ENCODE data around the gene KRTAP9-8.
"Not testable (repeated sequence)": the region's sequence is repeated elsewhere in the genome, so short reads cannot be mapped to it uniquely, and the experiment has no call there.

KRTAP9-8 gene

DNA sequence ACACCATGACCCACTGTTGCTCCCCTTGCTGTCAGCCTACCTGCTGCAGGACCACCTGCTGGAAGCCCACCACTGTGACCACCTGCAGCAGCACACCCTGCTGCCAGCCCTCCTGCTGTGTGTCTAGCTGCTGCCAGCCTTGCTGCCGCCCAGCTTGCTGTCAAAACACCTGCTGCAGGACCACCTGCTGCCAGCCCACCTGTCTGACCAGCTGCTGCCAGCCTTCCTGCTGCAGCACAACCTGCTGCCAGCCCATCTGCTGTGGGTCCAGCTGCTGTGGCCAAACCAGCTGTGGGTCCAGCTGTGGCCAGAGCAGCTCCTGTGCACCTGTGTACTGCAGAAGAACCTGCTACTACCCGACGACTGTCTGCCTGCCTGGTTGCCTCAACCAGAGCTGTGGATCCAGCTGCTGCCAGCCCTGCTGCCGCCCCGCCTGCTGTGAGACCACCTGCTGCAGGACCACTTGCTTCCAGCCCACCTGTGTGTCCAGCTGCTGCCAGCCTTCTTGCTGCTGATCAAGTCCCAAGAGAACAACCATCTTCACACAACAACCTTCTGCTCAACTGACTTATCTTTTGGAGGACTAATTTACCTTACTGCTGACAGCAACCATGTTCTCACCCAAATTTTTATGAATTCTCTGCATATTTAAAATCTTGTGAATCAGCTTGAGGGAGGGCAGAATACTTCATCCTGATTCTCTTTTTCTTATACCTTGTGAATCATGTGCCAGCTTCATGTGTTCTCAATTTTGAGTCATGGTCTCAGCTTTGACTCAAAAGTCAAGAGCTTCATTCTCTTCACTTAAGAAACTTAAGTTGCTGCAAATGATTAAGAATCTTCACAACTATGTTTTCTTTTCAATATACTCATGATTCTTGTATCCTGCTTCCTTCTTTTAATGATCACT lies 17.8 kb downstream of the KRTAP9-8 start, which contains the start of gene KRTAP9-9:
Gene KRTAP9-9 (plus strand): TSS at position 4 of the 910 bp plus-strand sequence.
- not testable (repeated sequence) for DNase-seq (ENCODE audit: low read depth in 2 of 2, low spot score in 1 of 2)

DNA sequence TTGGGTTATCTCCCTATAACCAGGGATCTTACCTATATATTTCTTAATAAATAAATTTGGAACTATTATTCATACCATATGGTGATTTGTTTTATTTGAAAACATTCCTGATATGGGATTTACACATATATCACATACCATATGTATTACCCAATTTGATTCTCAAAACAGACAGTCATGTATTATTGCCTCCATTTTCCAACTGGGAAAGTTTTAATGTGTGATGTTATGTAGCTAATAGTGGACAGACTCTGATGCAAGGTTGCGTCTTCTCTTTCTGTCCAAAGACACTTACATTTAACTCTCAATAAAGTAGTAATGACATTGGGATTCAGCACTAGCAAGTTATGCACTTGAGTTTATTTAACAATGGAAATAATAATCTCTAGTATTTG lies 18.5 kb downstream of the KRTAP9-8 start:
- no peak for DNase-seq (ENCODE audit: low read depth in 2 of 2, low spot score in 1 of 2)

DNA sequence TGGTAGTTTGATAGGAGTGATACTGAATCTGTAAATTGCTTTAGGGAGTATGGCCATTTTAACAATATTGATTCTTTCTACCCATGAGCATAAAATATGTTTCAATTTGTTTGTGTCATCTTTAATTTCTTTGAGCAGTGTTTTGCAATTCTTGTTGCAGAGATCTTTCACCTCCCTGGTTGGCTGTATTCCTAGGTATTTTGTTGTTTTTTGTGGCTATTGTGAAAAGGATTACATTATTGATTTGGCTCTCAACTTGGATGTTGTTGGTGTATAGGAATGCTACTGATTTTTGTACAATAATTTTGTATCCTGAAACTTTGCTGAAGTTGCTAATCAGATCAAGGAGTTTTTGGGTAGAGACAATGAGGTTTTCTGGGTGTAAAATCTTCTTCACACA lies 20.6 kb downstream of the KRTAP9-8 start:
- no peak for DNase-seq (ENCODE audit: low read depth in 2 of 2, low spot score in 1 of 2)

DNA sequence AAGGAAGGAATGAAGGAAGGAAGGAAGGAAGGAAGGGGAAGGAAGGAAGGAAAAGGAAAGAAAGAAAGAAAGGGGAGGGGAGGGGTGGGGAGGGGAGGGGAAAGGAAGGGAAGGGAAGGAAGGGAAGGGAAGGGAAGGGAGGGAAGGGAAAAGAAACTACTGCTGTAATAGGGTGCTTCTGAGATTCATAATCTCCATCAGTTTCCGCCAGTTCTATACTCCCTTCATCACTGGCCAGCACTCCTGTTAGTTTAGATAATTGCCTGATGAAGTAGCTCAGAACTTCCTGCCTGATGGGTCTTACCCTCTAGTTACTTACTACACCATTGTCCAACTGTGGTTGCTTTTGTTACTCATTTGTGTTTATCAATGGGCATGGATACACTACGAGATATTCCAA lies 25.4 kb downstream of the KRTAP9-8 start:
- no peak for DNase-seq (ENCODE audit: low read depth in 2 of 2, low spot score in 1 of 2)

DNA sequence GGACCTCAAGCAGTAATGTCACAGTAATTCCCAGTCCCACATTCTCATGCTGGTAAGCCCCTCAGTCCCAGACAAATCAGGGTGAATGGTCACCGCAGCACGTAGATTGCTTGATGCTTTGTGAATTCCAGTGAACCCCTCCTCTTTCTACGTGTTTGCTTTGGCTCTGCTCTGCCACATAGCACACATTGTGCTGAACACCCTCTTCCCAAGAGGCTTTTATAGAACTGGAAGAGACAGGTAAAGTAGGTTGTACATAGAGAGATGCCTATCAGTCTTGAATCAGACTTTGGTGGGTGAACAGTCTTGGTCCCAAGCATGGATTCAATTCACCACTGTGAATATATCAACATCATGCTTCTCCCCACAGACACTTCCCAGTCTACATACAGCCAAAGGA lies 26.8 kb downstream of the KRTAP9-8 start:
- no peak for DNase-seq (ENCODE audit: low read depth in 2 of 2, low spot score in 1 of 2)

DNA sequence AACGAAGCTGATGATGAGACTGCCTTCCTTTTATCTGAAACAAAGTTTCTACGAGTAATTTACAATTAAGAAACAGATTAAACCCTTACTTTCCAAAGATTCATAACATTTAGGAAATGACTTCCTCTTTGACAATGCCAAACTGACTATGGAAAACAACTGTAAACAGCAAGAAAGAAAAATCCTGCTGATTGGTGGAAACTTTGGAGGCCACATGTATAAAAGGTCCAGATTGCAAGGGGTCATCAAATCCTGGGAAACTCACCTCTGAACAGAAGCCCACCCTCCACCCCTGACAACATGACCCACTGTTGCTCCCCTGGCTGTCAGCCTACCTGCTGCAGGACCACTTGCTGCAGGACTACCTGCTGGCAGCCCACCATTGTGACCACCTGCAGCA lies 27.3 kb downstream of the KRTAP9-8 start, which contains the start of gene KRTAP9-6:
Gene KRTAP9-6 (plus strand): TSS at position 301 of the 400 bp plus-strand sequence. CDS start 0 bp downstream, at position 301.
- no peak for DNase-seq (ENCODE audit: low read depth in 2 of 2, low spot score in 1 of 2)

DNA sequence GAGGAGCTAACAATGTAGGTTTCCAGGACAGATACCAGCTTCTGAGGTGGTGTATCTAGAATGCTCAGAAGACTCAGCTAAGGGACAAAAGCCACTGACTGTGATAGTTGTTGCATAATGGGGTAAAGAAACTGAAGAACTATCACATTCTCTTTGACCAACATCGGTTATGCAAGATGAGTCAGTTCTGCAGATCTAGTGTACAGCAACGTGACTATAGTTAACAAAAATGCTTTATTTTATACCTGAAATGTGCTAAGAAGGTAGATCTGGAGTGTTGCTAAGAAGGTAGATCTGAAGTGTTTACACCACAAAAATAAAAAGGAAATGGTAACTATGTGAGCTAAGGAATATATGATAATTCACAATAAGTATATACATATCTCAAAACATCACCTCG lies 29.9 kb downstream of the KRTAP9-8 start:
- no peak for DNase-seq (ENCODE audit: low read depth in 2 of 2, low spot score in 1 of 2)

DNA sequence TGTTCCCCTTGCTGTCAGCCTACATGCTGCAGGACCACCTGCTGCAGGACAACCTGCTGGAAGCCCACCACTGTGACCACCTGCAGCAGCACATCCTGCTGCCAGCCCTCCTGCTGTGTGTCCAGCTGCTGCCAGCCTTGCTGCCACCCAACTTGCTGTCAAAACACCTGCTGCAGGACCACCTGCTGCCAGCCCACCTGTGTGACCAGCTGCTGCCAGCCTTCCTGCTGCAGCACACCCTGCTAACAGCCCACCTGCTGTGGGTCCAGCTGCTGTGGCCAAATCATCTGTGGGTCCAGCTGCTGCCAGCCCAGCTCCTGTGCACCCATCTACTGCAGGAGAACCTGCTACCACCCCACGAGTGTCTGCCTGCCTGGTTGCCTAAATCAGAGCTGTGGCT lies 33.5 kb downstream of the KRTAP9-8 start:
- not testable (repeated sequence) for DNase-seq (ENCODE audit: low read depth in 2 of 2, low spot score in 1 of 2)

DNA sequence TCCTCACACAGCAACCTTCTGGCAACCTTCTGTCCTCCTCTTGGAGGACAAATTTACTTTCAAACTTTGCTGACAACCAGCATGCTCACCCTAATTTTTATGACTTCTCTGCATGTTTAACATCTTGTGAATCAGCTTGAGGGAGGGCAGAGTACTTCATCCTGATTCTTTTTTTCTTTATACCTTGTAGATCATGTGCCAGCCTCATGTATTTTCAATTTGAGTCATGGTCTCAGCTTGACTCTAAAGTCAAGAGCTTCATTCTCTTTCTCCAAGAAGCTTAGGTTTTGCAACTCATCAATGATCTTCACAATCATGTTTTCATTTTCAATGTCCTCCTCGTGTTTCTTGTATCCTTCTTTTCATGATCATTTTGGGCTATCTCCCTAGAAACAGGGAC lies 34.1 kb downstream of the KRTAP9-8 start:
- DNase-seq (ENCODE audit: low read depth in 2 of 2, low spot score in 1 of 2) = no peak

DNA sequence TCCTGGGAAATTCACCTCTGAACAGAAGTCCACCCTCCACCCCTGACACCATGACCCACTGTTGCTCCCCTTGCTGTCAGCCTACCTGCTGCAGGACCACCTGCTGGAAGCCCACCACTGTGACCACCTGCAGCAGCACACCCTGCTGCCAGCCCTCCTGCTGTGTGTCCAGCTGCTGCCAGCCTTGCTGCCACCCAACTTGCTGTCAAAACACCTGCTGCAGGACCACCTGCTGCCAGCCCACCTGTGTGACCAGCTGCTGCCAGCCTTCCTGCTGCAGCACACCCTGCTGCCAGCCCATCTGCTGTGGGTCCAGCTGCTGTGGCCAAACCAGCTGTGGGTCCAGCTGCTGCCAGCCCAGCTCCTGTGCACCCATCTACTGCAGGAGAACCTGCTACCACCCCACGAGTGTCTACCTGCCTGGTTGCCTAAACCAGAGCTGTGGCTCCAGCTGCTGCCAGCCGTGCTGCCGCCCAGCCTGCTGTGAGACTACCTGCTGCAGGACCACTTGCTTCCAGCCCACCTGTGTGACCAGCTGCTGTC lies 37.9 kb downstream of the KRTAP9-8 start, which contains the start of gene KRTAP9-7:
Gene KRTAP9-7 (plus strand): TSS at position 51 of the 543 bp plus-strand sequence. CDS start 0 bp downstream, at position 51.
- not testable (repeated sequence) for DNase-seq (ENCODE audit: low read depth in 2 of 2, low spot score in 1 of 2)

DNA sequence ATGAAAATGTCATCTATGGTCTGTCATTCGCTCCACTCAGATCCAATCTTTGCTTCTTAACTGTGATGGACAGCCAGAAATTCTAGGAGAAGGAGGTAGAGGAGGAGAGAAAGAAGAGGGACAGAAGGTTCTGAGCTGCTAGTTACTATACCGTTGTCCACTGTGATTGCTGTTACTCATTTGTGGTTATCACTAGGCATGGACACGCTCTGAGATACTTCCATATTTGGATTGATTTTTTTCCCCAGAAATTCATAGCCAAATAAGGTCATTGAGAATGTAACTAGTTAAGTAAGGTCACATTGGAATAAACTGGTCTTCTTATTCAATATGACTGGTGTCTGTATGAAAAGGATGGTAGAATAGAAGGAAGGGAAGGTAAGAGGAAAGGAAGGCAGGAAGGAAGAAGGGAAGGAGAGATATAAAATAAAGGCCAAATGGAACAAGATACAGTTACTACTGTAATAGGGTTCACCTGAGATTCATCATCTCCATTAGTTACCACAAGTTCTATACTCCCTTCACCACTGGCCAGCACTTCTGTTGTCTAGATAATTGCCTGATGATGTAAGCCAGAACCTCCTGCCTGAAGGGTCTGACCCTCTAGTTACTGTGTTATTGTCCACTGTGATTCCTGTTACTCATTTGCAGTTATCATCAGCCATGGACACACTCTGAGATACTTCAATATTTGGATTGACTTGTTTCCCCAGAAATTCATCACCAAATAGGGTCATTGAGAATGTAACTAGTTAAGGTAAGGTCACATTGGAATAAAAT lies 40.6 kb downstream of the KRTAP9-8 start:
- no peak for DNase-seq (ENCODE audit: low read depth in 2 of 2, low spot score in 1 of 2)

DNA sequence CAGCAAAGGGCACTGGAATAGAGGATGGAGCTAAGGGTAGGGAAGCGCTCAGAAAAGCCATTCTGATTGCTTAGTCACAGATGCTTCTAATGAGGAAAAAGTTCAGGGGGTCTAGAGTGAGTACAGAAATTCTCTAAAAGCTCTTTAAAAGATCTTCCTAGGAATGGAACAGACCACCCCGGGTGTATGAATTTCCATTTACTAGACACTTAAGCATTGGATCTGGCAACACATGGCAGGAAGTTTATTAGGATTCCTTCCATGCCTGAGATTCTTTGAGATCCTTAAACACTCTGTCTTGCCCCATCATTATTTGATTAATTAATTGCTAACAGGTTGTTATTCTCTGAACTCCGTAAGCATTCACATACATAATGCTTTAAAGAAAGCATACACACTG lies 46.2 kb downstream of the KRTAP9-8 start:
- no peak for DNase-seq (ENCODE audit: low read depth in 2 of 2, low spot score in 1 of 2)

DNA sequence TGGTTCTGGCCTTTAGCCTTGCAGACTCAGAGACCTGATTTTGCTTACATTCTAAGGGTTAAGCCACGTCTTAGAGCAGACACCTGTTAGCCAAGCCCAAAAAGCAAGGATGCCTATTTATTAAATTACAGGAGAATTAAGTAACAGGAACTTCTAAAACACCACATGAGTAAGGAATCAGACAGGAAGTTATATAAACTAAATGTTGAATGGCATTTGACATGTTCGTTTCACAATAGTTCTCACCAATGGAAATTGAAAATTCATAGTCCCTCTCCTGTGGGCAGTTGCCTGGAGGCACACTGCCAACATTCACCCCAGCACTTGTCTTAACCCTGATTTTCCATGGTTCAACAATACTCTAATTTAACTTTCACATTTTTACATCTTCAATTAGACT lies 46.7 kb downstream of the KRTAP9-8 start:
- DNase-seq (ENCODE audit: low read depth in 2 of 2, low spot score in 1 of 2) = no peak

DNA sequence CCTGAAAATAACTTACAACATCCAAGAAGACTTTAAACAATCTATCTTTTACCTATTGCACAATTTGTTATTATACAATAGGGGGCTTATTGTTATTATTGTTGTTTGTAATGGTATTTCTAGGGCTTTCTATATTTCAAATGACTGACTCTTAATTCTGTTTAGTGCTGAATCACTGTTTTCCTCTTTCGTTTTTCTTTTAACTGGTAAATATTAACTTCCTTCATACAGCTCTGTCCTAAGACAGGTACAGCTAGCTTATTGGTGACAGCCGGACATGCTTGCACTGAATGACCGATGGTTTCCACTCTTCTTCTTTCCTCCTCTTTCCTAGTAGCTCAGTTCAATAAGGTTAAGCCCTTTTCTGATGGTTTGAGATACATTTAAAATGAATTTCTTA lies 49.3 kb downstream of the KRTAP9-8 start:
- DNase-seq (ENCODE audit: low read depth in 2 of 2, low spot score in 1 of 2) = no peak
